Mesenchymal stem cell (in vitro differentiated cells and primary cell): ENCODE data around the gene RAD51B.

Source experiments
- DNase-seq: peaks from one replicate; pipeline ENCODE4 v3.0.0-alpha.2; 2013
- H2AFZ ChIP-seq: one replicate; pipeline ENCODE4 v1.6.1; 2013; ENCODE audit warnings: low read depth, mild to moderate bottlenecking, control low read depth, inconsistent platforms, low read length, moderate library complexity
- H2AK5ac ChIP-seq: 2 replicates; pipeline ENCODE4 v1.6.1; 2013; ENCODE audit warnings: low read length, moderate library complexity, mild to moderate bottlenecking, inconsistent platforms; ENCODE audit not compliant: severe bottlenecking
- H2BK120ac ChIP-seq: one replicate; pipeline ENCODE4 v1.6.1; 2013; ENCODE audit warnings: low read depth, mild to moderate bottlenecking, inconsistent platforms, low read length, moderate library complexity
- H2BK12ac ChIP-seq, 2 experiments: one replicate each; pipeline ENCODE4 v1.6.1; 2013; ENCODE audit warnings: inconsistent platforms in 2 of 2, low read length in 2 of 2, mild to moderate bottlenecking in 2 of 2, moderate library complexity in 2 of 2, control low read depth in 1 of 2
- H2BK15ac ChIP-seq: one replicate; pipeline ENCODE4 v1.6.1; 2013; ENCODE audit warnings: mild to moderate bottlenecking, low read depth, inconsistent platforms; ENCODE audit not compliant: poor library complexity, severe bottlenecking
- H2BK5ac ChIP-seq: 2 replicates; pipeline ENCODE4 v1.6.1; 2013; ENCODE audit warnings: low read depth, mild to moderate bottlenecking, low read length, control low read depth, inconsistent platforms; ENCODE audit not compliant: poor library complexity, severe bottlenecking
- H3K14ac ChIP-seq, 2 experiments: one replicate each; pipeline ENCODE4 v1.6.1; 2013; ENCODE audit warnings: inconsistent platforms in 2 of 2, low read length in 2 of 2, control low read depth in 1 of 2, mild to moderate bottlenecking in 1 of 2, moderate library complexity in 1 of 2
- H3K18ac ChIP-seq, 2 experiments: one replicate each; pipeline ENCODE4 v1.6.1; 2013; ENCODE audit warnings: inconsistent platforms in 2 of 2, low read length in 2 of 2, control low read depth in 1 of 2, low read depth in 1 of 2, mild to moderate bottlenecking in 1 of 2
- H3K23ac ChIP-seq, 2 experiments: one replicate each; pipeline ENCODE4 v1.6.1; 2013; ENCODE audit warnings: inconsistent platforms in 2 of 2, low read length in 2 of 2, mild to moderate bottlenecking in 2 of 2, moderate library complexity in 2 of 2, control low read depth in 1 of 2
- H3K27ac ChIP-seq: 2 replicates; pipeline ENCODE4 v1.5.1; 2013; ENCODE audit warnings: mild to moderate bottlenecking, moderate library complexity, low read length, control low read depth, inconsistent platforms; ENCODE audit not compliant: poor library complexity, severe bottlenecking
- H3K27me3 ChIP-seq, 2 experiments: 2 replicates each; pipeline versions ENCODE4 v1.6.1 to v1.7.0; 2013; ENCODE audit warnings: low read length in 2 of 2, mild to moderate bottlenecking in 2 of 2, moderate library complexity in 2 of 2, control low read depth in 1 of 2, inconsistent platforms in 1 of 2; ENCODE audit not compliant: control insufficient read depth in 1 of 2, insufficient read depth in 1 of 2
- H3K36me3 ChIP-seq, 2 experiments: 2 replicates each; pipeline versions ENCODE4 v1.6.1 to v1.7.0; 2013; ENCODE audit warnings: low read length in 2 of 2, control low read depth in 1 of 2, inconsistent platforms in 1 of 2, low read depth in 1 of 2, mild to moderate bottlenecking in 1 of 2; ENCODE audit not compliant: insufficient read depth in 2 of 2, control insufficient read depth in 1 of 2
- H3K4ac ChIP-seq, 2 experiments: one replicate each; pipeline ENCODE4 v1.6.1; 2013; ENCODE audit warnings: inconsistent platforms in 2 of 2, low read length in 2 of 2, mild to moderate bottlenecking in 2 of 2, moderate library complexity in 2 of 2, control low read depth in 1 of 2, low read depth in 1 of 2
- H3K4me1 ChIP-seq: 2 replicates; pipeline ENCODE4 v1.6.1; 2013; ENCODE audit warnings: low read depth, low read length, control low read depth; ENCODE audit not compliant: control insufficient read depth, insufficient read depth
- H3K4me2 ChIP-seq: 2 replicates; pipeline ENCODE4 v1.6.1; 2013; ENCODE audit warnings: low read length, mild to moderate bottlenecking, inconsistent platforms; ENCODE audit not compliant: poor library complexity, severe bottlenecking
- H3K4me3 ChIP-seq, 2 experiments: 2 replicates each; pipeline versions ENCODE4 v1.5.1 to v1.7.0; 2013; ENCODE audit warnings: low read length in 2 of 2, mild to moderate bottlenecking in 2 of 2, control low read depth in 1 of 2, low read depth in 1 of 2; ENCODE audit not compliant: insufficient read depth in 1 of 2
- H3K79me1 ChIP-seq: replicated peaks from 2 replicates; pipeline ENCODE4 v1.6.1; 2013; ENCODE audit warnings: mild to moderate bottlenecking, control low read depth, low read length, inconsistent platforms; ENCODE audit not compliant: poor library complexity, severe bottlenecking
- H3K9ac ChIP-seq: 2 replicates; pipeline ENCODE4 v1.7.0; 2013; ENCODE audit warnings: mild to moderate bottlenecking, low read length, moderate library complexity
- H3K9me3 ChIP-seq: 2 replicates; pipeline ENCODE4 v1.7.0; 2013; ENCODE audit warnings: mild to moderate bottlenecking, low read length; ENCODE audit not compliant: control insufficient read depth
- H4K8ac ChIP-seq: one replicate; pipeline ENCODE4 v1.6.1; 2013; ENCODE audit warnings: inconsistent platforms, mild to moderate bottlenecking, low read length, moderate library complexity
- H4K91ac ChIP-seq: one replicate; pipeline ENCODE4 v1.6.1; 2013; ENCODE audit warnings: mild to moderate bottlenecking, low read length, inconsistent platforms
- WGBS: methylation state at CpG from one replicate; pipeline ENCODE4 v1.1.7; 2013; ENCODE audit warnings: mixed read lengths; 5-methylcytosine and 5-hydroxymethylcytosine counted together

Gene RAD51B

DNA sequence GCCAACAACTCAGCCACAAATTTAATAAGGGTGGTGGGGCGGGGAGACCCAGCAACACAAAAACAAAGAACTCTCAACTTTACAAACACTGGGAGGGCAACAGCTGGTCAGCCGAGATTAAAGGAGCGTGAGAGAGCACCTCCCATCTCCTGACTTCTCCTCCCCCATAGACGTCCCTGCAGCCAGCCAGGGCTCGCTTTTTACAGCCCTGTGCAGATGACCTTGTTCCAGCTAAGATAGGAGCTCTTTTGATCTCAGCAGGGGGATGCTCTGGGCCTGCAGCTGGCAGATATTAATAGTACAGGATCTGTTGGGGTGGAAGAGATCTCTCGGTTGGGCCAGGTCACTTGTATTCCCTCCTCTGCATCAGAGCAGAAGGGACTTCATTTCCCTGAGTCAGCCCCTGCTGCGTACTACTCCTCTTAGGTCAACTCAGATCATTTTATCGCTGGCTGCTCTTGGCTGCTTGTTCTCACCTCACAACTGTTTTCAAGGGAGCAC lies 475.8 kb downstream of the RAD51B start:
- DNase-seq, result peak; percentile 24
- Histone ChIP-seq H3K27ac (no peak overlapping the region), H3K4ac (peak overlapping the region; percentile 28 to 68), H3K36me3 (no peaks in the 10 kb centered on the region), H3K4me1 (peaks cover 9% of the 10 kb centered on the region), H2BK120ac (no peak overlapping the region), H2BK12ac (peak overlapping the region; percentile 32 to 91), H3K79me1 (no peaks in the 10 kb centered on the region), H4K8ac (peak overlapping the region; percentile 39), H3K23ac (no peak overlapping the region), H3K14ac (no peak overlapping the region), H2BK5ac (no peak overlapping the region), H2AFZ (no peak overlapping the region), H2BK15ac (peak overlapping the region; percentile 12), H3K9ac (no peak overlapping the region), H2AK5ac (no peak overlapping the region), H3K18ac (peak overlapping the region; percentile 55 to 86), H3K4me3 (no peak overlapping the region), H3K9me3 (no peaks in the 10 kb centered on the region), H3K27me3 (no peaks in the 10 kb centered on the region), H3K4me2 (no peak overlapping the region), H4K91ac (no peak overlapping the region)
- 46% methylated on average over 7 of the region's 8 CpGs for WGBS

GRCh38 chr14:68297039-68297438 lies 477.5 kb downstream of the RAD51B start:
- H3K9ac ChIP-seq, result no peak overlapping the region
- H3K79me1 ChIP-seq, result no peaks in the 10 kb centered on the region
- H4K91ac ChIP-seq, result no peak overlapping the region
- no peak for DNase-seq
- no peak overlapping the region for H2BK5ac ChIP-seq
- no peak overlapping the region for H2AFZ ChIP-seq
- H3K4me2 ChIP-seq, result no peak overlapping the region
- H3K4me3 ChIP-seq, result no peak overlapping the region
- no peak overlapping the region for H3K23ac ChIP-seq
- no peak overlapping the region for H3K18ac ChIP-seq
- no peaks in the 10 kb centered on the region for H3K27me3 ChIP-seq
- H2BK15ac ChIP-seq, result no peak overlapping the region
- no peak overlapping the region for H4K8ac ChIP-seq
- H2BK120ac ChIP-seq, result no peak overlapping the region
- no peaks in the 10 kb centered on the region for H3K9me3 ChIP-seq
- H2AK5ac ChIP-seq, result no peak overlapping the region
- 100% methylated on average over 3 of the region's 4 CpGs for WGBS
- no peak overlapping the region for H3K14ac ChIP-seq
- no peak overlapping the region for H3K4ac ChIP-seq
- H2BK12ac ChIP-seq, result no peak overlapping the region
- no peak overlapping the region for H3K27ac ChIP-seq
- H3K4me1 ChIP-seq, result peaks cover 6% of the 10 kb centered on the region
- H3K36me3 ChIP-seq, result no peaks in the 10 kb centered on the region

- Histone ChIP-seq H3K27ac (peak overlapping the region; percentile 21), H2BK15ac (no peak overlapping the region), H2BK120ac (no peak overlapping the region), H2AFZ (no peak overlapping the region), H3K4me3 (no peak overlapping the region), H3K4ac (no peak overlapping the region), H2AK5ac (no peak overlapping the region), H3K4me1 (peaks cover 6% of the 10 kb centered on the region), H3K18ac (peak overlapping the region in 1 of 2 experiments; percentile 29), H3K23ac (no peak overlapping the region), H3K4me2 (no peak overlapping the region), H4K91ac (no peak overlapping the region), H3K9me3 (no peaks in the 10 kb centered on the region), H4K8ac (no peak overlapping the region), H3K9ac (no peak overlapping the region), H2BK5ac (no peak overlapping the region), H3K79me1 (no peaks in the 10 kb centered on the region), H2BK12ac (no peak overlapping the region), H3K14ac (no peak overlapping the region), H3K36me3 (no peaks in the 10 kb centered on the region), H3K27me3 (no peaks in the 10 kb centered on the region)
- peak; percentile 25 for DNase-seq
- WGBS, result 76% methylated on average over 4 of the region's 4 CpGs
These were observed 478.4 kb downstream of the RAD51B start for GRCh38 chr14:68297876-68298468.

- peaks cover 3% of the 10 kb centered on the region for H3K4me1 ChIP-seq
- WGBS, result 92% methylated on average over 2 of the region's 4 CpGs
- H3K27ac ChIP-seq, result no peak overlapping the region
- H3K14ac ChIP-seq, result no peak overlapping the region
- no peak overlapping the region for H3K4me2 ChIP-seq
- no peaks in the 10 kb centered on the region for H3K79me1 ChIP-seq
- H4K91ac ChIP-seq, result no peak overlapping the region
- H3K9ac ChIP-seq, result no peak overlapping the region
- H3K23ac ChIP-seq, result no peak overlapping the region
- H2AK5ac ChIP-seq, result no peak overlapping the region
- DNase-seq, result no peak
- H2BK12ac ChIP-seq, result peak overlapping the region in 1 of 2 experiments; percentile 63
- H2AFZ ChIP-seq, result no peak overlapping the region
- no peak overlapping the region for H4K8ac ChIP-seq
- H2BK5ac ChIP-seq, result no peak overlapping the region
- H2BK15ac ChIP-seq, result no peak overlapping the region
- H3K4me3 ChIP-seq, result no peak overlapping the region
- no peaks in the 10 kb centered on the region for H3K9me3 ChIP-seq
- no peaks in the 10 kb centered on the region for H3K36me3 ChIP-seq
- peak overlapping the region in 1 of 2 experiments; percentile 21 for H3K18ac ChIP-seq
- no peaks in the 10 kb centered on the region for H3K27me3 ChIP-seq
- no peak overlapping the region for H2BK120ac ChIP-seq
- H3K4ac ChIP-seq, result peak overlapping the region in 1 of 2 experiments; percentile 15
These were observed 481.0 kb downstream of the RAD51B start for GRCh38 chr14:68300608-68301007.
